IMR-90 (cell line): ENCODE results near the gene SECISBP2. TPM values are rescaled to one million over a fixed set of nuclear protein-coding genes. Genes with fewer than 3 reads are reported as not detected.

Experiments used
- ATAC-seq: fragments of 200-7000 bp; cut with Tn5 transposase; 2 replicates; pipeline ENCODE4 v1.9.1; 2020; ENCODE audit warnings: low read depth, mild to moderate bottlenecking, moderate library complexity
- BruUV-seq: library from RNA; stranded (reverse); fragments of 400-500 nt; replicated peaks from 2 replicates; lab custom pipeline; 2021; lab: Mats Ljungman, UMichigan
- CTCF ChIA-PET: fragments of 300-600 bp; formaldehyde crosslinking; extraction: SDS; loops from one replicate; lab custom pipeline; 2021; ENCODE audit warnings: antibody characterized with exemption; lab: Yijun Ruan, JAX
- POLR2A ChIA-PET: fragments of 300-600 bp; sonication (Branson Sonifier 250); formaldehyde crosslinking; loops from one replicate; lab custom pipeline; 2022; ENCODE audit warnings: antibody characterized with exemption; ENCODE audit not compliant: unreplicated experiment; lab: Charles Lee
- DNase-seq: peaks from one replicate; pipeline ENCODE4 v3.0.0; 2013
- H2AFZ ChIP-seq: replicated peaks from 2 replicates; pipeline ENCODE3; 2013; ENCODE audit warnings: low read length, mild to moderate bottlenecking; ENCODE audit not compliant: poor library complexity
- H2AK5ac ChIP-seq: 2 replicates; pipeline ENCODE4 v1.6.1; 2013; ENCODE audit warnings: low read depth, low read length, inconsistent platforms
- H2AK9ac ChIP-seq: replicated peaks from 2 replicates; pipeline ENCODE3; 2013; ENCODE audit warnings: mild to moderate bottlenecking, low read depth, low read length, moderate library complexity; ENCODE audit not compliant: poor library complexity
- H2BK120ac ChIP-seq: 2 replicates; pipeline ENCODE4 v1.6.1; 2013; ENCODE audit warnings: low read depth, low read length, inconsistent platforms
- H2BK15ac ChIP-seq: 3 replicates; pipeline ENCODE4 v1.6.1; 2013; ENCODE audit warnings: low read depth, low read length, inconsistent platforms
- H2BK20ac ChIP-seq: 2 replicates; pipeline ENCODE4 v1.6.1; 2013; ENCODE audit warnings: low read depth, mild to moderate bottlenecking, inconsistent platforms, low read length, moderate library complexity
- H2BK5ac ChIP-seq: 2 replicates; pipeline ENCODE4 v1.6.1; 2013; ENCODE audit warnings: mild to moderate bottlenecking, low read depth, low read length, inconsistent platforms; ENCODE audit not compliant: poor library complexity, severe bottlenecking
- H3K14ac ChIP-seq: replicated peaks from 2 replicates; pipeline ENCODE4 v1.6.1; 2013; ENCODE audit warnings: low read depth, low read length, inconsistent platforms
- H3K18ac ChIP-seq: 2 replicates; pipeline ENCODE4 v1.6.1; 2013; ENCODE audit warnings: low read depth, low read length, control low read depth
- H3K23ac ChIP-seq: 2 replicates; pipeline ENCODE4 v1.6.1; 2013; ENCODE audit warnings: low read depth, low read length, inconsistent platforms
- H3K27ac ChIP-seq: 2 replicates; pipeline ENCODE4 v1.5.1; 2013; ENCODE audit warnings: mild to moderate bottlenecking, control low read depth, low read length; ENCODE audit not compliant: insufficient read depth
- H3K27me3 ChIP-seq: 2 replicates; pipeline ENCODE4 v1.6.1; 2013; ENCODE audit warnings: low read length; ENCODE audit not compliant: control insufficient read depth, insufficient read depth
- H3K36me3 ChIP-seq: 2 replicates; pipeline ENCODE4 v1.6.1; 2013; ENCODE audit warnings: low read length, mixed read lengths; ENCODE audit not compliant: control insufficient read depth, insufficient read depth
- H3K4ac ChIP-seq: 2 replicates; pipeline ENCODE4 v1.6.1; 2013; ENCODE audit warnings: low read depth, low read length, inconsistent platforms
- H3K4me1 ChIP-seq: 2 replicates; pipeline ENCODE4 v1.6.1; 2013; ENCODE audit warnings: low read length, mixed read lengths; ENCODE audit not compliant: control insufficient read depth, insufficient read depth
- H3K4me2 ChIP-seq: 2 replicates; pipeline ENCODE4 v1.6.1; 2013; ENCODE audit warnings: low read depth, mild to moderate bottlenecking, control low read depth, low read length, moderate library complexity
- H3K4me3 ChIP-seq: 2 replicates; pipeline ENCODE4 v1.5.1; 2013; ENCODE audit warnings: low read depth, mild to moderate bottlenecking, control low read depth, low read length, moderate library complexity; ENCODE audit not compliant: insufficient read depth
- H3K56ac ChIP-seq: 2 replicates; pipeline ENCODE4 v1.6.1; 2013; ENCODE audit warnings: low read length, inconsistent platforms; ENCODE audit not compliant: insufficient read depth; ENCODE audit errors: extremely low read depth
- H3K79me1 ChIP-seq, 2 experiments: 2 replicates each; pipeline ENCODE4 v1.6.1; 2013; ENCODE audit warnings: low read length in 2 of 2, inconsistent platforms in 1 of 2, low read depth in 1 of 2
- H3K9ac ChIP-seq: 2 replicates; pipeline ENCODE4 v1.6.1; 2013; ENCODE audit warnings: low read depth, low read length, control low read depth
- H3K9me1 ChIP-seq: 2 replicates; pipeline ENCODE4 v1.6.1; 2013; ENCODE audit warnings: low read length, inconsistent platforms; ENCODE audit not compliant: insufficient read depth
- H3K9me3 ChIP-seq: 2 replicates; pipeline ENCODE4 v1.6.1; 2013; ENCODE audit warnings: low read length; ENCODE audit not compliant: control insufficient read depth, insufficient read depth
- H4K20me1 ChIP-seq: 2 replicates; pipeline ENCODE4 v1.6.1; 2013; ENCODE audit warnings: low read length, inconsistent platforms; ENCODE audit not compliant: insufficient read depth
- H4K5ac ChIP-seq: 2 replicates; pipeline ENCODE4 v1.6.1; 2013; ENCODE audit warnings: mild to moderate bottlenecking, low read depth, low read length, control low read depth
- H4K8ac ChIP-seq, 2 experiments: 2 replicates each; pipeline ENCODE4 v1.6.1; 2013; ENCODE audit warnings: low read depth in 2 of 2, low read length in 2 of 2, control low read depth in 1 of 2, inconsistent platforms in 1 of 2
- H4K91ac ChIP-seq: 2 replicates; pipeline ENCODE4 v1.6.1; 2013; ENCODE audit warnings: low read depth, low read length, inconsistent platforms; ENCODE audit not compliant: insufficient read depth
- BHLHE40 ChIP-seq: fragments of 150-350 bp; IDR thresholded peaks from 2 replicates; pipeline ENCODE4 v1.6.1; 2016; ENCODE audit warnings: mild to moderate bottlenecking, low read depth, low read length
- CEBPB ChIP-seq: IDR thresholded peaks from 2 replicates; pipeline ENCODE4 v1.6.1; 2012; ENCODE audit warnings: low read depth, low read length, improper control_type of control experiment
- CHD1 ChIP-seq: IDR thresholded peaks from 2 replicates; pipeline ENCODE4 v1.6.1; 2012; ENCODE audit warnings: low read depth, low read length, improper control_type of control experiment
- ELK1 ChIP-seq: fragments of 150-350 bp; IDR thresholded peaks from 2 replicates; pipeline ENCODE4 v1.6.1; 2016; ENCODE audit warnings: low read depth, mild to moderate bottlenecking, low read length, moderate library complexity, borderline replicate concordance
- FOS ChIP-seq: fragments of 150-350 bp; IDR thresholded peaks from 2 replicates; pipeline ENCODE4 v1.6.1; 2016; ENCODE audit warnings: low read depth, low read length
- MAFK ChIP-seq: IDR thresholded peaks from 2 replicates; pipeline ENCODE4 v1.6.1; 2012; ENCODE audit warnings: low read depth, low read length, improper control_type of control experiment
- MAZ ChIP-seq: IDR thresholded peaks from 2 replicates; pipeline ENCODE4 v1.6.1; 2012; ENCODE audit warnings: low read depth, mild to moderate bottlenecking, low read length, improper control_type of control experiment, moderate library complexity, borderline replicate concordance
- MXI1 ChIP-seq: IDR thresholded peaks from 2 replicates; pipeline ENCODE4 v1.6.1; 2012; ENCODE audit warnings: low read depth, mild to moderate bottlenecking, low read length, moderate library complexity, borderline replicate concordance
- NFE2L2 ChIP-seq: fragments of 150-350 bp; IDR thresholded peaks from 2 replicates; pipeline ENCODE4 v1.6.1; 2016; ENCODE audit warnings: low read depth, mild to moderate bottlenecking, low read length
- RAD21 ChIP-seq: IDR thresholded peaks from 2 replicates; pipeline ENCODE4 v1.6.1; 2012; ENCODE audit warnings: low read length, improper control_type of control experiment
- RCOR1 ChIP-seq: IDR thresholded peaks from 2 replicates; pipeline ENCODE4 v1.6.1; 2012; ENCODE audit warnings: mild to moderate bottlenecking, low read length, improper control_type of control experiment; ENCODE audit not compliant: insufficient replicate concordance
- USF2 ChIP-seq: fragments of 150-350 bp; IDR thresholded peaks from 2 replicates; pipeline ENCODE4 v1.6.1; 2017; ENCODE audit warnings: mild to moderate bottlenecking, antibody characterized with exemption, low read length, low read depth
- WGBS, 2 experiments: methylation state at CpG; one replicate each; pipeline versions ENCODE4 v1.1.5 to v1.1.7; 2013; ENCODE audit warnings: missing lambda C conversion rate in 2 of 2; ENCODE audit not compliant: insufficient read length in 1 of 2; ENCODE audit errors: extremely low coverage in 2 of 2; 5-methylcytosine and 5-hydroxymethylcytosine counted together
- dilution Hi-C: fragments of 300-500 bp; cut with HindIII; formaldehyde crosslinking; loops from one replicate; pipeline ENCODE4 v1.14.3; 2018; ENCODE audit warnings: low sequenced_read_pairs; ENCODE audit not compliant: unreplicated experiment
- in situ Hi-C: fragments of 300-500 bp; cut with MboI; formaldehyde crosslinking; loops from 3 replicates; pipeline ENCODE4 v1.14.3; 2019; ENCODE audit warnings: low sequenced_read_pairs, inconsistent platforms, mixed read lengths
- intact Hi-C: fragments of 100-400 bp; cut with micrococcal nuclease; formaldehyde crosslinking; loops from 2 replicates; pipeline ENCODE4 v1.10.0; 2022
- polyA plus RNA-seq, 3 experiments: library from polyadenylated mRNA; depleted of rRNA; stranded (reverse); fragments of >200 nt; gene quantifications; 2 replicates each; pipeline ENCODE4 v1.2.3, GENCODE V29; 2012; ENCODE audit warnings: low replicate concordance in 1 of 3
- total RNA-seq: library from RNA; depleted of rRNA; stranded (reverse); fragments of >200 nt; gene quantifications from 2 replicates; pipeline ENCODE4 v1.2.3, GENCODE V29; 2012

SECISBP2 gene
- total and polyA plus RNA-seq, 2 of the 4 experiments (the other 2 are of a cell fraction), result 16.4 to 18.8 TPM

- peak within 1 kb of the TSS; percentile 45; the same call in 2 of the 3 replicates for H2BK15ac ChIP-seq
- H3K4me2 ChIP-seq, result peak within 1 kb of the TSS; percentile 100
- peak within 1 kb of the TSS; percentile 88 for H4K5ac ChIP-seq
- H3K79me1 ChIP-seq, result peaks cover 4 to 10% of the 10 kb centered on the region in 2 experiments; a peak in 3 of 4 replicates
- peak within 1 kb of the TSS; percentile 65 for H2BK120ac ChIP-seq
- peak within 1 kb of the TSS; percentile 87 for H3K9ac ChIP-seq
- peak within 1 kb of the TSS; percentile 67 for H3K4me3 ChIP-seq
- peak within 1 kb of the TSS; percentile 42; the same call in 1 of the 2 replicates for H3K18ac ChIP-seq
- WGBS, 2 experiments, result 0% methylated on average over 42 of the region's 86 CpGs; no CpG with 5 or more reads in 1 of the 2 experiments
- no peaks in the 10 kb centered on the region for H3K27me3 ChIP-seq
- dilution Hi-C loops (no loop called here), intact Hi-C loops (loop anchor here (2.0 to 10.0 kb wide), 7 partner anchors 134 to 1596 kb away; no protein-coding TSS in a partner anchor), in situ Hi-C loops (no loop called here)
- H2AK5ac ChIP-seq, result peak within 1 kb of the TSS; percentile 53
- H3K14ac ChIP-seq, result peak within 1 kb of the TSS; percentile 80
- H3K56ac ChIP-seq, result peak within 1 kb of the TSS; percentile 90
- no peaks in the 10 kb centered on the region; the same call in 1 of the 2 replicates for H4K20me1 ChIP-seq
- ATAC-seq (peak; percentile 89), DNase-seq (peak; percentile 100)
- ChIA-PET POLR2A (no interaction called here), CTCF (no interaction called here)
- H3K4me1 ChIP-seq, result peaks cover 3% of the 10 kb centered on the region
- H2AK9ac ChIP-seq, result peak within 1 kb of the TSS; percentile 96
- BruUV-seq, result no TSS peak
- H2AFZ ChIP-seq, result peak within 1 kb of the TSS; percentile 95
- peak within 1 kb of the TSS; percentile 93 for H3K23ac ChIP-seq
- H3K36me3 ChIP-seq, result no peaks in the 10 kb centered on the region; the same call in 1 of the 2 replicates
- H4K8ac ChIP-seq, result peak within 1 kb of the TSS; percentile 95 to 99
- H3K9me1 ChIP-seq, result no peaks in the 10 kb centered on the region; the same call in 1 of the 2 replicates
- peak within 1 kb of the TSS; percentile 89 for H3K4ac ChIP-seq
- no peaks in the 10 kb centered on the region for H3K9me3 ChIP-seq
- peak within 1 kb of the TSS; percentile 89 for H2BK5ac ChIP-seq
- H2BK20ac ChIP-seq, result no peak within 1 kb of the TSS
- peak within 1 kb of the TSS; percentile 82 for H4K91ac ChIP-seq
- H3K27ac ChIP-seq, result peak within 1 kb of the TSS; percentile 95
- no peak for TF ChIP-seq RCOR1
- TF ChIP-seq ELK1, result no peak
- TF ChIP-seq CEBPB, result no peak
- TF ChIP-seq BHLHE40, result no peak
- no peak for TF ChIP-seq NFE2L2
- TF ChIP-seq MAFK, result no peak
- peak; percentile 97 for TF ChIP-seq MXI1
- TF ChIP-seq FOS, result peak; percentile 54; the same call in 1 of the 2 replicates
- TF ChIP-seq RAD21, result no peak
- no peak; the same call in 1 of the 2 replicates for TF ChIP-seq CHD1
- TF ChIP-seq MAZ, result 0 out of 2 replicates have a peak, but pooled peaks have one; percentile 59
- TF ChIP-seq USF2, result peak; percentile 78
These were observed 7.6 kb upstream of the SECISBP2 start, which contains the start of gene CKS2 for GRCh38 chr9:89310475-89311345. Gene CKS2 (plus strand): TSS chr9:89311195. CDS start chr9:89311293, 98 bp downstream.
